ENCODE data around the gene CTNND1. TPM values are rescaled to one million over a fixed set of nuclear protein-coding genes. Genes with fewer than 3 reads are reported as not detected.

The CTNND1 gene
- total and polyA plus RNA-seq, 9 of the 15 experiments (the other 6 are each of a cell fraction or from before 2014, with no cell fraction given), result 11.1 to 74.0 (median 43.3) TPM

GRCh38 chr11:57728829-57729228 lies 32.8 kb upstream of the CTNND1 start (continued):
- no peak for TF ChIP-seq DMBX1 (CRISPR knock-in tag; IDR thresholded peaks at IDR 0.05; ENCODE audit: borderline replicate concordance)
- no peak for TF ChIP-seq ZNF224 (CRISPR knock-in tag; IDR thresholded peaks at IDR 0.05)
- TF ChIP-seq ARHGAP35 (IDR thresholded peaks at IDR 0.05; ENCODE audit: partially characterized antibody), result no peak
- TF ChIP-seq ARID3A (IDR thresholded peaks at IDR 0.05; ENCODE audit: borderline replicate concordance, low read depth, low read length), result no peak
- no peak for TF ChIP-seq ZNF740 (CRISPR knock-in tag; IDR thresholded peaks at IDR 0.05)
- TF ChIP-seq ZNF740 (tag; IDR thresholded peaks at IDR 0.05), result no peak
- no peak for TF ChIP-seq POLR2AphosphoS5 (IDR thresholded peaks at IDR 0.05; ENCODE audit: control insufficient read depth, insufficient read depth, low read depth, low read length)

- H3K79me2 ChIP-seq (ENCODE audit: control insufficient read depth, insufficient read depth, low read length), result peaks cover 93% of the 10 kb centered on the region
- BruUV-seq (replicated peaks), result no TSS peak
- DNase-seq (ENCODE audit: extremely low read depth in 1 of 4, low spot score in 3 of 4) (no peak), ATAC-seq (no peak), FAIRE-seq (no peak)
- peaks cover 60% of the 10 kb centered on the region for H3K36me3 ChIP-seq (ENCODE audit: control insufficient read depth, insufficient read depth, low read length)
- peaks cover 3 to 4% of the 10 kb centered on the region in 2 experiments; a peak in 4 of 5 replicates for H3K4me1 ChIP-seq (replicated peaks in 1 of 2; ENCODE audit: control insufficient read depth in 2 of 2, insufficient read depth in 2 of 2, low read length in 2 of 2)
- no peak overlapping the region for H3K4me3 ChIP-seq
- 95% methylated on average over 7 of the region's 7 CpGs for WGBS (ENCODE audit: insufficient coverage, low coverage, missing lambda C conversion rate)
- ChIA-PET POLR2A (interaction anchor here (0.5 to 0.6 kb wide), 2 partner anchors 9 to 15 kb away, joined by 3 read pairs; no protein-coding TSS in a partner anchor), CTCF (ENCODE audit: low intra/inter-chr PET ratio) (no interaction called here)
- no peaks in the 10 kb centered on the region for H4K20me1 ChIP-seq (replicated peaks; ENCODE audit: control insufficient read depth, insufficient read depth, low read length)
- intact Hi-C loops (cut with micrococcal nuclease), result no loop called here
- H3K27ac ChIP-seq (ENCODE audit: extremely low read depth, low read depth, low read length), result peak overlapping the region; percentile 8; the same call in 1 of the 3 replicates
- in situ Hi-C loops (cut with MboI), result no loop called here
- no peaks in the 10 kb centered on the region for H3K9me3 ChIP-seq (replicated peaks; ENCODE audit: control insufficient read depth, insufficient read depth, low read depth, low read length)
- no peak overlapping the region for H3K9ac ChIP-seq (ENCODE audit: insufficient read depth in 1 of 2, low read depth in 2 of 2, low read length in 2 of 2)
- H2AFZ ChIP-seq (ENCODE audit: low read depth, low read length), result no peak overlapping the region
- no peaks in the 10 kb centered on the region for H3K9me1 ChIP-seq (ENCODE audit: control insufficient read depth, insufficient read depth, low read length)
- H3K4me2 ChIP-seq (ENCODE audit: insufficient read depth, low read length), result no peak overlapping the region
- TF ChIP-seq, protein P1, sequence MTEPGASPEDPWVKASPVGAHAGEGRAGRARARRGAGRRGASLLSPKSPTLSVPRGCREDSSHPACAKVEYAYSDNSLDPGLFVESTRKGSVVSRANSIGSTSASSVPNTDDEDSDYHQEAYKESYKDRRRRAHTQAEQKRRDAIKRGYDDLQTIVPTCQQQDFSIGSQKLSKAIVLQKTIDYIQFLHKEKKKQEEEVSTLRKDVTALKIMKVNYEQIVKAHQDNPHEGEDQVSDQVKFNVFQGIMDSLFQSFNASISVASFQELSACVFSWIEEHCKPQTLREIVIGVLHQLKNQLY (CRISPR knock-in tag; conservative IDR thresholded peaks at IDR 0.05), result no peak
- TF ChIP-seq JUNB (CRISPR knock-in tag; conservative IDR thresholded peaks at IDR 0.05), result no peak
- TF ChIP-seq ZC3H8 (IDR thresholded peaks at IDR 0.05), result no peak
- no peaks in the 10 kb centered on the region for H3K27me3 ChIP-seq (ENCODE audit: control insufficient read depth in 2 of 2, insufficient read depth in 2 of 2, low read length in 2 of 2)
Observed at GRCh38 chr11:57729479-57729878, 32.1 kb upstream of the CTNND1 start.

All from K562 (cell line).